HPDE6-E6E7 (cell line): Measurements from ENCODE around the gene PCDHB10.
A peak's percentile ranks its signal among the peaks of the same experiment; 100 is the strongest.
"Not testable (repeated sequence)": the region's sequence is repeated elsewhere in the genome, so short reads cannot be mapped to it uniquely, and the experiment has no call there.

Experiments
- DNase-seq: peaks from one replicate; pipeline ENCODE4 v3.0.0; 2011; ENCODE audit warnings: missing footprints; ENCODE audit errors: extremely low spot score

Gene PCDHB10

DNA sequence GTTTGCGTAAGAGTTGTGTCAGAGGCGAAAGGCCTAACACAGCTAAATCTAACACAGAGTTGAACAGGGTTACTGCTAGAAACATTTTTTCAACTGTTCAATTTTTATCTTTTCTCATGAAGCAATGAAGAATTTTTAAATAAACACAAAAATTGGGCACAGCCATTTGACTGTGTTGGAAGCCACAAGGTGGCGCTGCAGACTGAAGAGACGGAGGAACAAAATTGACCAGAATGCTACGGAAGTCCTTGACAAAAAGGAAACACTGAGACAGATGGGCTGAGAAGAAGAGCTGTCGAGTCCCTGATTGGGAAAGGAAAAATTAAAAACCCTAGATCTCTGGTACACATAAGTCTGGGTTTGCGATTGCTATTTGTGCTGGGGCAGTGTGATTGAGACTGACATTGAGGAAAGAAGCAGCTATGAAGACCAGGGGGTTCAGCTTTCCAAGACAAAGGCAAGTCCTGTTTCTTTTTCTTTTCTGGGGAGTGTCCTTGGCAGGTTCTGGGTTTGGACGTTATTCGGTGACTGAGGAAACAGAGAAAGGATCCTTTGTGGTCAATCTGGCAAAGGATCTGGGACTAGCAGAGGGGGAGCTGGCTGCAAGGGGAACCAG is 5.1 kb upstream of the PCDHB10 start, which contains the start of gene PCDHB9:
Gene PCDHB9 (plus strand): TSS at position 265 of the 616 bp plus-strand sequence. CDS start 158 bp downstream, at position 423.
- DNase-seq, result no peak

DNA sequence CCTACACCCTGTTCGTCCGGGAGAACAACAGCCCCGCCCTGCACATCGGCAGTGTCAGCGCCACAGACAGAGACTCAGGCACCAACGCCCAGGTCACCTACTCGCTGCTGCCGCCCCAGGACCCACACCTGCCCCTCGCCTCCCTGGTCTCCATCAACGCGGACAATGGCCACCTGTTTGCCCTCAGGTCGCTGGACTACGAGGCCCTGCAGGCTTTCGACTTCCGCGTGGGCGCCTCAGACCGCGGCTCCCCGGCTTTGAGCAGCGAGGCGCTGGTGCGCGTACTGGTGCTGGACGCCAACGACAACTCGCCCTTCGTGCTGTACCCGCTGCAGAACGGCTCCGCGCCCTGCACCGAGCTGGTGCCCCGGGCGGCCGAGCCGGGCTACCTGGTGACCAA is 3.5 kb upstream of the PCDHB10 start:
- DNase-seq, result not testable (repeated sequence)

DNA sequence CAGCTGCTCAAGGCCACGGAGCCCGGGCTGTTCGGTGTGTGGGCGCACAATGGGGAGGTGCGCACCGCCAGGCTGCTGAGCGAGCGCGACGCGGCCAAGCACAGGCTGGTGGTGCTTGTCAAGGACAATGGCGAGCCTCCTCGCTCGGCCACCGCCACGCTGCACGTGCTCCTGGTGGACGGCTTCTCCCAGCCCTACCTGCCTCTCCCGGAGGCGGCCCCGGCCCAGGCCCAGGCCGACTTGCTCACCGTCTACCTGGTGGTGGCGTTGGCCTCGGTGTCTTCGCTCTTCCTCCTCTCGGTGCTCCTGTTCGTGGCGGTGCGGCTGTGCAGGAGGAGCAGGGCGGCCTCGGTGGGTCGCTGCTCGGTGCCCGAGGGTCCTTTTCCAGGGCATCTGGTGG is 3.0 kb upstream of the PCDHB10 start:
- DNase-seq, result not testable (repeated sequence)

DNA sequence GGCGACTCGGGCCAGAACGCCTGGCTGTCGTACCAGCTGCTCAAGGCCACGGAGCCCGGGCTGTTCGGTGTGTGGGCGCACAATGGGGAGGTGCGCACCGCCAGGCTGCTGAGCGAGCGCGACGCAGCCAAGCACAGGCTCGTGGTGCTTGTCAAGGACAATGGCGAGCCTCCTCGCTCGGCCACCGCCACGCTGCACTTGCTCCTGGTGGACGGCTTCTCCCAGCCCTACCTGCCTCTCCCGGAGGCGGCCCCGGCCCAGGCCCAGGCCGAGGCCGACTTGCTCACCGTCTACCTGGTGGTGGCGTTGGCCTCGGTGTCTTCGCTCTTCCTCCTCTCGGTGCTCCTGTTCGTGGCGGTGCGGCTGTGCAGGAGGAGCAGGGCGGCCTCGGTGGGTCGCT is 2.2 kb downstream of the PCDHB10 start:
- DNase-seq, result not testable (repeated sequence)

DNA sequence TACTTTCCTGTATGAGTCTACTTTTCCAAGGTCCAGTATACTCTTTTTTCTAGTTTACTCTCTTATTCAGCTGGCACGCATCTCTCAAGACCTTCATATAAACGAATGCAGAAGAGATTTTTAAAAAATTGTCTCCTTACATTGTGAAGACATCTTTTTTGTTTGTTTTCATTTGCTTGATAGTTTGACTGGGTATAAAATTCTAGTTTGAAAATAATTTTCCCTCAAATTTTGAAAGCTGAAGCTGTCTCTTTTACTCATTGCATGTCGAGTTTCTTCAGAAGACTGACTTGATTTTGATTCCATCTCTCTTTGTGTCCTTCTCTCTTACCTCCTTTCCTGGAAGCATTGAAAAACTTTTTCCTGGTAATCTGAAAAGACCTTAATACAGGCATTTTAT is 4.2 kb downstream of the PCDHB10 start:
- no peak for DNase-seq

DNA sequence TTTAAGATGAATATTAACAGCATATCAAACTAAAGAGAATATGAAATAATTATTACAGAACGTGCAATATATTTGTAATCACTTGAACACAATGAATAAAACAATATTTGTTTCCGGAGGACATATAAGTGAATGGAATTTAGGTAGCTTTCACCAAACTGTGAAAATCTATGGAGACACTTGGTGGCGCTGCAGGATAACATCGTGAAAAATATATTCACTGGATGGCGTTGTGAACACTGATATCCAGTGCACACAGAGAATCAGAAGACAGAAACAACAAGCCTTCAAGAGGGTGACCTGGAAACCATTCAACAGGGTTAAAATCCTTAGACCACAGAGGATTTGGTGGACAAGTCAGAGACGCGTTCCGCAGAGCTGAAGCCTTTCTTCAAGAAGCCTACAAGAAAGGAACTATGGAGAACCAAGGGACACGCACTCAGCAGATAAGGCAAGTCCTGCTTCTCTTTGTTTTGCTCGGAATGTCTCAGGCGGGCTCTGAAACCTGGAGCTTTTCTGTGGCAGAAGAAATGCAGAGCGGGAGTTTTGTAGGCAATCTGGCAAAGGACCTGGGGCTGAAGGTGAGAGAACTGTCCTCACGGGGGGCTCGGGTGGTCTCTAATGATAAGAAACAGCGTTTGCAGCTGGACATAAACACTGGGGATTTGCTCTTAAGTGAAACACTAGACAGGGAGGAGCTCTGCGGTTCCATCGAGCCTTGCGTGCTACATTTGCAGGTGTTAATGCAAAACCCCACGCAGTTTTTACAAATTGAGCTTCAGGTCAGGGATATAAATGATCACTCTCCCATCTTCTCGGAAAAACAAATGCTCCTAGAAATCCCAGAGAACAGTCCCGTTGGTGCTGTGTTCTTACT is 7.4 kb downstream of the PCDHB10 start, which contains the start of gene PCDHB11:
Gene PCDHB11 (plus strand): TSS at position 269 of the 877 bp plus-strand sequence. CDS start 148 bp downstream, at position 417.
- DNase-seq, result no peak

DNA sequence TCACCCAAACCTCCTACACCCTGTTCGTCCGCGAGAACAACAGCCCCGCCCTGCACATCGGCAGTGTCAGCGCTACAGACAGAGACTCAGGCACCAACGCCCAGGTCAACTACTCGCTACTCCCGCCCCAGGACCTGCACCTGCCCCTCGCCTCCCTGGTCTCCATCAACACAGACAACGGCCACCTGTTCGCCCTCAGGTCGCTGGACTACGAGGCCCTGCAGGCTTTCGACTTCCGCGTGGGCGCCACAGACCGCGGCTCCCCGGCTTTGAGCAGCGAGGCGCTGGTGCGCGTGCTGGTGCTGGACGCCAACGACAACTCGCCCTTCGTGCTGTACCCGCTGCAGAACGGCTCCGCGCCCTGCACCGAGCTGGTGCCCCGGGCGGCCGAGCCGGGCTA is 9.0 kb downstream of the PCDHB10 start:
- not testable (repeated sequence) for DNase-seq

DNA sequence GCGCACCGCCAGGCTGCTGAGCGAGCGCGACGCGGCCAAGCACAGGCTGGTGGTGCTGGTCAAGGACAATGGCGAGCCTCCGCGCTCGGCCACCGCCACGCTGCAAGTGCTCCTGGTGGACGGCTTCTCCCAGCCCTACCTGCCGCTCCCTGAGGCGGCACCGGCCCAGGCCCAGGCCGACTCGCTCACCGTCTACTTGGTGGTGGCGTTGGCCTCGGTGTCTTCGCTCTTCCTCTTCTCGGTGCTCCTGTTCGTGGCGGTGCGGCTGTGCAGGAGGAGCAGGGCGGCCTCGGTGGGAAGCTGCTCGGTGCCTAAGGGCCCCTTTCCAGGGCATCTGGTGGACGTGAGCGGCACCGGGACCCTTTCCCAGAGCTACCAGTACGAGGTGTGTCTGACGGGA is 9.5 kb downstream of the PCDHB10 start:
- not testable (repeated sequence) for DNase-seq

DNA sequence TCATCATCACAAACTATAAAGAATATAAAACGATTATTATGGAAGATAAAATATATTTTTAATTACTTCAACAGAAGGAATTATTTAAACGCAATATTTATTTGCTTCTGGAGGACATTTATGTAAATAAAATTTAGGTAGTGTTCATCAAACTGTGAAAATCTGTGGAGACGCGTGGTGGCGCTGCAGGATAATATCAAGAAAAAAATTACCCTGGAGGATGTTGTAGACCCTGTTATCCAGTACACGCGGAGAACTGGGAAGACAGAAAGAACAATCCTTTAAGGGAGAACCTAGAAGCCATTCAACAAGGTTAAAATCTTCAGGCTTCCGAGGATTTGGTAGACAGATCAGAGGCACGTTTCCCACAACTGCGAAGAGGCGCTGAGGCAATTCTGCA is 16.3 kb downstream of the PCDHB10 start, which contains the start of gene PCDHB12:
Gene PCDHB12 (plus strand): TSS at position 242 of the 400 bp plus-strand sequence. CDS start 189 bp downstream, outside the sequence.
- no peak for DNase-seq

DNA sequence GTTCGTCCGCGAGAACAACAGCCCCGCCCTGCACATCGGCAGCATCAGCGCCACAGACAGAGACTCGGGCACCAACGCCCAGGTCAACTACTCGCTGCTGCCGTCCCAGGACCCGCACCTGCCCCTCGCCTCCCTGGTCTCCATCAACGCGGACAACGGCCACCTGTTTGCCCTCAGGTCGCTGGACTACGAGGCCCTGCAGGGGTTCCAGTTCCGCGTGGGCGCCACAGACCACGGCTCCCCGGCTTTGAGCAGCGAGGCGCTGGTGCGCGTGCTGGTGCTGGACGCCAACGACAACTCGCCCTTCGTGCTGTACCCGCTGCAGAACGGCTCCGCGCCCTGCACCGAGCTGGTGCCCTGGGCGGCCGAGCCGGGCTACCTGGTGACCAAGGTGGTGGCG is 18.1 kb downstream of the PCDHB10 start:
- not testable (repeated sequence) for DNase-seq

DNA sequence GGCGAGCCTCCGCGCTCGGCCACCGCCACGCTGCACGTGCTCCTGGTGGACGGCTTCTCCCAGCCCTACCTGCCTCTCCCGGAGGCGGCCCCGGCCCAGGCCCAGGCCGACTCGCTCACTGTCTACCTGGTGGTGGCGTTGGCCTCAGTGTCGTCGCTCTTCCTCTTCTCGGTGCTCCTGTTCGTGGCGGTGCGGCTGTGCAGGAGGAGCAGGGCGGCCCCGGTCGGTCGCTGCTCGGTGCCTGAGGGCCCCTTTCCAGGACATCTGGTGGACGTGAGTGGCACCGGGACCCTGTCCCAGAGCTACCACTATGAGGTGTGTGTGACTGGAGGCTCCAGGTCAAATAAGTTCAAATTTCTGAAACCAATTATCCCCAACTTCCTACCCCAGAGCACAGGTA is 18.7 kb downstream of the PCDHB10 start:
- DNase-seq, result not testable (repeated sequence)

DNA sequence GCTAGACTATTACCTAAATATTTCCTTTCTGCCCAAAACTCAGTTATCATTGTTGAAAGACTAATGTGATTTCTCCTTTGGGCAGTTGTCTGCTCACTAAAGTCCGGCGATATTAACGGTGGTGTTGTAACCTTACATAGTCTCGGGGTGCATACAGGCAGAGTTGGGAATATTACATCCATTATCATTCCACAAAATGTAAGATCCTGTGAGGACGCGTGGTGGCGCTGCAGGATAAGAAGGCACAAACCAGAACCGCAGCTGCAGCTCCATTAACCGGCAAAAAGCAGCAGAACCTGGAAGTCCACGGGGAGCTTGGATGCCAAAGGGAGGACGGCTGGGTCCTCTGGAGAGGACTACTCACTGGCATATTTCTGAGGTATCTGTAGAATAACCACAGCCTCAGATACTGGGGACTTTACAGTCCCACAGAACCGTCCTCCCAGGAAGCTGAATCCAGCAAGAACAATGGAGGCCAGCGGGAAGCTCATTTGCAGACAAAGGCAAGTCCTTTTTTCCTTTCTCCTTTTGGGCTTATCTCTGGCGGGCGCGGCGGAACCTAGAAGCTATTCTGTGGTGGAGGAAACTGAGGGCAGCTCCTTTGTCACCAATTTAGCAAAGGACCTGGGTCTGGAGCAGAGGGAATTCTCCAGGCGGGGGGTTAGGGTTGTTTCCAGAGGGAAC is 21.6 kb downstream of the PCDHB10 start, which contains the start of gene PCDHB13:
Gene PCDHB13 (plus strand): TSS at position 264 of the 684 bp plus-strand sequence. CDS start 205 bp downstream, at position 469.
- not testable (repeated sequence) for DNase-seq

DNA sequence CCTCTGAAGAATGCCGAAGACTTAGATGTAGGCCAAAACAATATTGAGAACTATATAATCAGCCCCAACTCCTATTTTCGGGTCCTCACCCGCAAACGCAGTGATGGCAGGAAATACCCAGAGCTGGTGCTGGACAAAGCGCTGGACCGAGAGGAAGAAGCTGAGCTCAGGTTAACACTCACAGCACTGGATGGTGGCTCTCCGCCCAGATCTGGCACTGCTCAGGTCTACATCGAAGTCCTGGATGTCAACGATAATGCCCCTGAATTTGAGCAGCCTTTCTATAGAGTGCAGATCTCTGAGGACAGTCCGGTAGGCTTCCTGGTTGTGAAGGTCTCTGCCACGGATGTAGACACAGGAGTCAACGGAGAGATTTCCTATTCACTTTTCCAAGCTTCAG is 22.4 kb downstream of the PCDHB10 start:
- DNase-seq, result not testable (repeated sequence)

DNA sequence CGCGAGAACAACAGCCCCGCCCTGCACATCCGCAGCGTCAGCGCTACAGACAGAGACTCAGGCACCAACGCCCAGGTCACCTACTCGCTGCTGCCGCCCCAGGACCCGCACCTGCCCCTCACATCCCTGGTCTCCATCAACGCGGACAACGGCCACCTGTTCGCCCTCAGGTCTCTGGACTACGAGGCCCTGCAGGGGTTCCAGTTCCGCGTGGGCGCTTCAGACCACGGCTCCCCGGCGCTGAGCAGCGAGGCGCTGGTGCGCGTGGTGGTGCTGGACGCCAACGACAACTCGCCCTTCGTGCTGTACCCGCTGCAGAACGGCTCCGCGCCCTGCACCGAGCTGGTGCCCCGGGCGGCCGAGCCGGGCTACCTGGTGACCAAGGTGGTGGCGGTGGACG is 23.4 kb downstream of the PCDHB10 start:
- DNase-seq, result not testable (repeated sequence)

DNA sequence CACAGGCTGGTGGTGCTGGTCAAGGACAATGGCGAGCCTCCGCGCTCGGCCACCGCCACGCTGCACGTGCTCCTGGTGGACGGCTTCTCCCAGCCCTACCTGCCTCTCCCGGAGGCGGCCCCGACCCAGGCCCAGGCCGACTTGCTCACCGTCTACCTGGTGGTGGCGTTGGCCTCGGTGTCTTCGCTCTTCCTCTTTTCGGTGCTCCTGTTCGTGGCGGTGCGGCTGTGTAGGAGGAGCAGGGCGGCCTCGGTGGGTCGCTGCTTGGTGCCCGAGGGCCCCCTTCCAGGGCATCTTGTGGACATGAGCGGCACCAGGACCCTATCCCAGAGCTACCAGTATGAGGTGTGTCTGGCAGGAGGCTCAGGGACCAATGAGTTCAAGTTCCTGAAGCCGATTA is 23.9 kb downstream of the PCDHB10 start:
- DNase-seq, result not testable (repeated sequence)

DNA sequence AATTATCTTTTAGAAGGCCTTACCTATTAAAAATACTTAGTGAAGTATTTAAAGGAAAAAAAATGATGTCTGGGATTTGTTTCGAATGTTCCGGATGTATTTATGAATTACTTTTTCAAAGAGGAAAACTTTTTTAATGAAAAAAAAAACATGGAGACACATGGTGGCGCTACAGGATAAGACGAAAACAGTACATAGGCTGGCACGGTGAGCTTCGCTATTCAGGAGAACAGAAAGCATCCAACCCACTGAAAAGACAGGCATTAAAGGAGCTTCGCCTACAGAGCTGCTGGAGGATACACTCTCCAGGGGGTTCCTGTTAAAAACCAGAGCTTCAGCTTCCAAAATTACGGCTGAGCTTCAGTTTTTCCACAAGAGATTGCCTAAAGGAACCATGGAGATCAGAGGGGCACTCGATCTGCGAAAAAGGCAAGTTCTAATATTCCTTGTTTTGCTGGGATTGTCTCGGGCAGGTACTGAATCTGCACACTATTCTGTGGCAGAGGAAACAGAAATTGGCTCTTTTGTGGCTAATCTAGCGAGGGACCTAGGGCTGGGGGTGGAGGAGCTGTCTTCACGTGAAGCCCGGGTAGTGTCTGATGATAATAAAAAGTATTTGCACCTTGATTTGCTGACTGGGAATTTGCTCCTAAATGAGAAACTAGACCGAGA is 31.1 kb downstream of the PCDHB10 start, which contains the start of gene PCDHB14:
Gene PCDHB14 (plus strand): TSS at position 232 of the 672 bp plus-strand sequence. CDS start 163 bp downstream, at position 395.
- peak; percentile 49 for DNase-seq

DNA sequence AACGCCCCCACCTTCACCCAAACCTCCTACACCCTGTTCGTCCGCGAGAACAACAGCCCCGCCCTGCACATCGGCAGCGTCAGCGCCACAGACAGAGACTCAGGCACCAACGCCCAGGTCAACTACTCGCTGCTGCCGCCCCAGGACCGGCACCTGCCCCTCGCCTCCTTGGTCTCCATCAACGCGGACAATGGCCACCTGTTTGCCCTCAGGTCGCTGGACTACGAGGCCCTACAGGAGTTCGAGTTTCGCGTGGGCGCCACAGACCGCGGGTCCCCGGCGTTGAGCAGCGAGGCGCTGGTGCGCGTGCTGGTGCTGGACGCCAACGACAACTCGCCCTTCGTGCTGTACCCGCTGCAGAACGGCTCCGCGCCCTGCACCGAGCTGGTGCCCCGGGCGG is 32.7 kb downstream of the PCDHB10 start:
- not testable (repeated sequence) for DNase-seq

DNA sequence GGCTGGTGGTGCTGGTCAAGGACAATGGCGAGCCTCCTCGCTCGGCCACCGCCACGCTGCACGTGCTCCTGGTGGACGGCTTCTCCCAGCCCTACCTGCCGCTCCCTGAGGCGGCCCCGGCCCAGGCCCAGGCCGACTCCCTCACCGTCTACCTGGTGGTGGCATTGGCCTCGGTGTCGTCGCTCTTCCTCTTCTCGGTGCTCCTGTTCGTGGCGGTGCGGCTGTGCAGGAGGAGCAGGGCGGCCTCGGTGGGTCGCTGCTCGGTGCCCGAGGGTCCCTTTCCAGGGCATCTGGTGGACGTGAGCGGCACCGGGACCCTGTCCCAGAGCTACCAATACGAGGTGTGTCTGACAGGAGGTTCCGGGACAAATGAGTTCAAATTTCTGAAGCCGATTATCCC is 33.3 kb downstream of the PCDHB10 start:
- DNase-seq, result not testable (repeated sequence)

DNA sequence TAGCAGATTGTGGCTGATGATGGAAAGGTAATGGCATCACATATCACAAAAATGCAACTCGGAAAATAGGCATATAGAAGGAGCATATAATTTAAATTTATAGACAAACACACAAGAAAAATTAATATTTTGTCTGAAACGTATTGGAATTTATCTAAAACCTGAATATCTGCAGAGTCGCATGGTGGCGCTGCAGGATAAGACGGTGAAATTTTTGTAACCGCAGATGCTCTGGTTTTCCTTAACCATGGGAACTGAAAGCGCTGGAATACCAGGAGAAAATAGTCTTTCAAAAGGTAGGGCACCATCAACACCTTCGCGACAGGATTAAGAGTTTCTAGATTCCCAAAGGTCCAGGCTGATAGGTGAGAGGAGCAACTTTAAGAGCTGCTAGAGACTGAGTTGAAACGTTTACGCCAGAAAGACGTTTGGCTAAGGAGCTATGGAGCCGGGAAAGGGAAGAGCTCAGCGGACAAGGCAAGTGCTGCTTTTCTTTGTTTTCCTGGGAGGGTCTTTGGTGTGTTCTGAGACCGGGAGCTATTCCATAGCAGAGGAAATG is 42.0 kb downstream of the PCDHB10 start:
- no peak for DNase-seq

DNA sequence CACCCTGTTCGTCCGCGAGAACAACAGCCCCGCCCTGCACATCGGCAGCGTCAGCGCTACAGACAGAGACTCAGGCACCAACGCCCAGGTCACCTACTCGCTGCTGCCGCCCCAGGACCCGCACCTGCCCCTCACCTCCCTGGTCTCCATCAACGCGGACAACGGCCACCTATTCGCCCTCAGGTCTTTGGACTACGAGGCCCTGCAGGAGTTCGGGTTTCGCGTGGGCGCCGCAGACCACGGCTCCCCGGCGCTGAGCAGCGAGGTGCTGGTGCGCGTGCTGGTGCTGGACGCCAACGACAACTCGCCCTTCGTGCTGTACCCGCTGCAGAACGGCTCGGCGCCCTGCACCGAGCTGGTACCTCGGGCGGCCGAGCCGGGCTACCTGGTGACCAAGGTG is 43.8 kb downstream of the PCDHB10 start:
- DNase-seq, result not testable (repeated sequence)
